Fibroblast of the conjunctiva (primary cell): ENCODE measurements around the gene EP400.
"Not testable (repeated sequence)": the region's sequence is repeated elsewhere in the genome, so short reads cannot be mapped to it uniquely, and the experiment has no call there.

Experiments used
- DNase-seq: peaks from one replicate; pipeline ENCODE4 v3.0.0-alpha.2; 2010; ENCODE audit warnings: low read depth

The EP400 gene

GRCh38 chr12:132067182-132067581 lies 117.4 kb downstream of the EP400 start:
- DNase-seq: no peak

GRCh38 chr12:132068250-132068649 lies 118.5 kb downstream of the EP400 start:
- DNase-seq: no peak

GRCh38 chr12:132069336-132069985 lies 119.7 kb downstream of the EP400 start:
- DNase-seq: no peak

- DNase-seq: no peak
Observed at GRCh38 chr12:132070298-132070697, 120.6 kb downstream of the EP400 start.

- no peak for DNase-seq
Observed at GRCh38 chr12:132071040-132071810, 121.5 kb downstream of the EP400 start.

- no peak for DNase-seq
Observed at GRCh38 chr12:132071830-132072384, 122.2 kb downstream of the EP400 start.

- DNase-seq: no peak
Observed at GRCh38 chr12:132074216-132074615, 124.5 kb downstream of the EP400 start.

- no peak for DNase-seq
Observed at GRCh38 chr12:132075026-132075713, 125.4 kb downstream of the EP400 start.

- no peak for DNase-seq
Observed at GRCh38 chr12:132075714-132076553, 126.2 kb downstream of the EP400 start.

- no peak for DNase-seq
Observed at GRCh38 chr12:132076711-132077110, 127.0 kb downstream of the EP400 start.

- no peak for DNase-seq
Observed at GRCh38 chr12:132077322-132078100, 127.8 kb downstream of the EP400 start.

- DNase-seq: peak; percentile 84
Observed at GRCh38 chr12:132078190-132078589, 128.4 kb downstream of the EP400 start.

- no peak for DNase-seq
Observed at GRCh38 chr12:132079200-132079599, 129.5 kb downstream of the EP400 start.

GRCh38 chr12:132079695-132080094 lies 130.0 kb downstream of the EP400 start:
- DNase-seq: no peak

GRCh38 chr12:132080515-132080914 lies 130.8 kb downstream of the EP400 start:
- not testable (repeated sequence) for DNase-seq

- no peak for DNase-seq
Observed at GRCh38 chr12:132081423-132081822, 131.7 kb downstream of the EP400 start.

GRCh38 chr12:132083614-132083940 lies 133.8 kb downstream of the EP400 start:
- no peak for DNase-seq

GRCh38 chr12:132083941-132084620 lies 134.3 kb downstream of the EP400 start:
- DNase-seq: peak; percentile 79

- DNase-seq: no peak
Observed at GRCh38 chr12:132084621-132085290, 135.0 kb downstream of the EP400 start.

- DNase-seq: no peak
Observed at GRCh38 chr12:132085291-132085635, 135.5 kb downstream of the EP400 start.
